NCI-H128 (cell line): Measurements from ENCODE around the gene CRIP3.

ENCODE experiments used
- DNase-seq: peaks from one replicate; lab custom pipeline; 2025; ENCODE audit not compliant: unreplicated experiment; lab: John Stamatoyannopoulos, UW

Gene CRIP3

DNA sequence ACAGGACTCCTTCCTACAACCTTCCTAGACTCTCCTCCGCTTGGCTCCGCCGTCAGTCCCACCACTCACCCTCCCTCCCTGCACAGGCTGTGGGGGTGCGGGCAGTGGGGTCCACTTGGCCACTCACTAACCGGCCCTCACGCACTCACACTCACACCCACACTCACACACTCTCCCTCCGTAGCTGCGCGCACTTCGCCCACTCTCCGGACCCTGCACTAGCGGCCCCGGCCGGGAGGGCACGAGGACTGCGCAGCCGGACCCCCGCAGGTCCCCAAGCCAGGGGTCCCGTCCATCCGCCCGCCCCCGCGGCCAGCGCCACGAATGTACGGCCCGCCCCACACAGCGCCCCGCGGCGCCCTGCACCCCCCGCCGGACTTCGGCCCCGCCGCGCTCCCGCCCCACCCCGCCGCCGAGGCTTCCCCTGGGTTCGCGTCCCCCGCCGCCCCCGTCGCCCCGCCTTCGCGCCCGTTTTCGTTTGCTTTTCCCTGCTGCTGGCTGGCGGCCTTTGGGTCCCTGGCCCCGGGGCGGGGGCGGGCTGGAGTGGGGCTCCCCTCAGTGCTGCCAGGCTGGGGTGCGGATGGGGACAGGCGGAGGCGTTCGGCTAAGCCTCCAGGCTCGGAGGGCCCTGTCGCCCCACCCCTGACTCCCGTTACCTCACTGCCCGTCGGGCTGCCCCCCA, 33.6 kb downstream of the CRIP3 start:
- no peak for DNase-seq

DNA sequence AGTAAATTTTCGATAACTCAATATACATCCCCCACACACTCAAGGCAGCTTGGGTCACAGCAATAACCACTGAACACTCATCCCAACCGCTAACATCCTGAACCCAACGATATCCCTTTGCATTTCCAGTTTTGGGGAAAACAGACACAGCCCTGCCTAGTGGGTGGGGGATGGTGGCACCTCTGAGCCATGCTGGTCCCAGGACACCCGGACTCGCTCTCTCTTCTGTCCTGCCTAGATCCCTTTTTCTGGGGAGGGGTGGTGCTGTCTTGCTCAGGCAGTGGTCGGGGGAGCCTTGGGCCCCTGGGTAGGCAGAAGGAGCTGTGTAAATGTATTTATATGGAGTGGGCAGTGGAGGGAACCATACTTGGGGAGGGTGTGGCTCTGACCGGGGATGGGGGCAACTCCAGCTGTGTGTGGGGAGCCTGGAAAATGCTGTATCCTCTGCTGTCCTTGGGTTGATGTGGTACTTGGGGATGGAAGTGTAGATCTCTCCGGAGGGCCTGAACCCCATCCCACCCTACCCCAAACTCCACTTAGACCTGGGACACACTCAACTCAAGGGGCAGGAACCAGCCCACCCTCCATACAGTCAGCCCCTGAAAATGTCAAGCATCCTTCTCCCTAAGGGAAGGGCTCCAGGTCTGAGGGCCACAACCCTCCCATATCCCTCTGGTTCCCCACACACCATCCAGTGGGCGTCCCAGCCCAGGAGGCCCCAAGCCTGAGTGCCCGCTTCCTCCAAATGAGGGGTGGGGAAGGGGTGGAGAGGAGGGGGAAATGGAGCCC, 34.3 kb downstream of the CRIP3 start:
- DNase-seq = no peak

DNA sequence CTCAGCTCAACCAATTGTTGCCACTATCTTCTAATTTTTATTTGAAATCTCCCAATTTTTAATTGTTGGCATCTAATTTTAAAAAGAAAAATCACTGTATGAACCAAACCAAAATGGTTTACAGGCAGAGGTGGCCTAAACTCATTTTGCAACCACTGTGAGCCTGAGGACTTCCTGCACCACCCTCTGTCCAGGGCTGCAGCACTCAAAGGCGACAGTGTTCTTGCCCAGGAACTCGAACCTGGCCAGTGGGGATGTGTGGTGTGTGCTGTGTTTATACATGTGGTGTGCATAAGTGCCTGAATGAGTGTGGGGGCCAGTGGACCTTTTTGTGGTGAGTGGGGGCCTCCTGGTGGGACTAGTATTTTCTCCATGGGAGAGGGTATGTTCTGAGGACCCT, 34.9 kb downstream of the CRIP3 start:
- DNase-seq = no peak

DNA sequence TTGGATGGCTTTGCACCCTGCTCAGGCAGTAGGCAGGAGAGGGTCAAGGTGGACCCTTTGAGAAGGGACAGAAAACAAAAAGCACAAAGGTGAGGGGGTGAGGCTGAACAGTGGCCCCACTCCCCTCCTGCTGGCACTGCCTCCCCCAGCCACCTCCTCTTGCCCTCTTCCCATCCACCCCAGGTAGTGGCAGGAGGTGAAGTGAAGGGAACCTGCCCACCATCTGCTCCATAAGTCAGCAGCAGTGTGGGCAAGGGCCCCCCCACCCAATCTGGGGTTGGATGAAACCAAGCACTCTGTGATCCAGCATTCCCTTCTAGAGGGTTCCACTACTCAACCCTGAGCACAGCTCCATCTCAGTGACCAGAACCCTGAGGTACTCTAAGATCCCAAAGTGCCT, 36.7 kb downstream of the CRIP3 start:
- no peak for DNase-seq

DNA sequence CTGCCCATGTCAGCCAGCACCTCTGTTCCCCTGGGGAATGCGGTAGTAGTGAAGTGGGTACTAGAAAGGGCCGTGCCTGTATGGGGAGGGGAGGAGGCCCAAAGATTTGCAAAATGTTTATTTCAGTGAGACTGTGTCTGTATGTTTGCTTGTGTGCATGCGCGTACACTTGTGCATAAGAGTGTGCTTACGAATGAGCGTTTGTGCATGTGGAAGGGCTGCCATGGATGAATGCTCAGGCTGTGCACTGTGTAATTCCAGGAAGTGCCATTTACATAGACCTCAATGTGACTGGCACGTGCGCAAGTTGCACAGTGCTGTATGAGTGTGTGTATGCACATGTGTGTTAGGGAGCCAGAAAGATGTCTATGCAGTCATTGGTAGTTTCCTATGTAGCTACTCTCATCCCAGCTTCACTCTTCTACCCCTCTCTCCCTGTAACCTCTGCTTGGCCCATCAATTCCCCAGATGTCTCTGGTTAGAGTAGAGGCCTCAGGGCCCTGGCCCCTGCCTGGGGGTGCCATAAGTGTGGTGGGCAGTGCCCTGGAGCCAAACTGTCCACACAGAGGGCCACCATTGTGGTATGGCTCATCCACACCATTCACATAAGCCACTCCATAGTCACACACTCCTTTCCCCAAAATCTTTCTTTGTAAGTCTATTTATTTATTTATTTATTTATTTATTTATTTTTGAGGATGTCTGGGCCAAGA, 37.4 kb downstream of the CRIP3 start:
- no peak for DNase-seq

DNA sequence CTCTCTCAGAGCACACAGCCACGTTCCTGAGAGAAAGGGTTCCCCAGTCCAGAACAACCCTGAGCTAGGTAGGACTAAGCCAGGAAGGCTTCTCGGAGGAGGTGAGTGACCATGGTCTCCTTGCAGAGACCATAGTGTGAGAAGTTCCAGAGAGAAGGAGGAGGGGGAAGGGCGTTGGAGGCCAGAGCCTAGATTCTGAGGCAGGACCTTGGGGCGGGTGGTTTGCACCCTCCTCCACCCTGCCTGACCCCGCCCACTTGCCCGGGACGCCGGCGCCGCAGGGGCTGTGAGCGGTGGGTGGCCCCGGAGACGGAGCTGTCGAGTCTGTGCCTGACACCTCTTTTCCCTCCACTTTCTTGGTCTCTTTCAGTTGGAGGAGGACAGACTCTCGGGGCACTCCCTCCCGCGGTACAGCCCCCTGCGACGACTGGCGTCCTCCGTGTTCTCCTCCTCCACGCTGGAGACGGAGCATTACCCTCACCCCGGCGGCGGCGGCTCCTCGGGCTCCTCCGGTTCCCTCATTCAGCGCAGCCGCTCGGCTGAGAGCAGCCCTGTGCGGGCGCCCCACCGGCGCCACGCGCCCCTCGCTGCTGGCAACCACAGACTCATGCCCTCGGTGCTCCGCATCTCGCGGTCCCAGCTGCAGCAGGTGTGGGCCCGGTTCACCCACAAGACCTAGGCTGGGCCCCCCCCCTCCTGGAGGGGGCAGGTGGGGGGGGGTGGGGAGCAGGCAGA, 39.2 kb downstream of the CRIP3 start:
- no peak for DNase-seq

DNA sequence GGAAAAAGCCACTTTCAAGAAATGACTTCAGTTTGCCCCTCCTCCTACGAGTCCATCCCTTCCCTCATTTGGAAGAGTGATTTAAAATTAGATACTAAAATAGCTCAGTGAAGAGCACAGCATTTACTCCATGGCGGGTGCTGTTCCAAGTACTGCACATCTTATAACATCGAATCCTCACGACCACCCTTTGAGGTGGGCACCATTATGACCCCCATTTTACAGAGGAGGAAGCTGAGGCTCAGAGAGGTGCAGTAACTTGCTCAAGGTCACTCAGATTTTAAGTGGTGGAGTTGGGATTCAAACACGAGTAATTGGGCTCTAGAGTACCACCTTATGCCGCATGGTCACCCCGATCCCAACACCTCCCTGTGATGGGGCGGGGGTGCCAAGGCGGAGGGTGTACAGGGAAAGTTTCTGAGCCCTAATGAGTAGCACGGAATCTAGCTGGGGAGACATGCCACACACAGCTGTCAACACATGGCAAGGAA, 39.8 kb downstream of the CRIP3 start:
- no peak for DNase-seq

DNA sequence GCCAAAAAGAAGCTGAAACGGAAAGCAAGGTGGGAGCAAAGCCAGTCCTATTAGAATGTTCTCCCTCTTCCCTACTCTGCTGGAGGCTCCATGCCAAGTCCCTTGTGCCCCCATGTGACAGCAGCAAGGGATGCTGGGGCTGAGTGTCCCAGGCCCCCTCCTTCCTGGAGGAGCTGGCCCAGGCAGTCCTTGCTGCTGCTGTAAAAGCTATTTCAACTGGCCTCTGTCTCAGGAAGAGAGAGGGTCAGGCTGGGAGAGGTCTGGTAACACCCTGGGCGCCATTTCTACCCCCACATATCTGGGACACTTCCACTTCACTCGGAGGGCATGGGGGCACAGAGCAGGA, 40.3 kb downstream of the CRIP3 start:
- no peak for DNase-seq

DNA sequence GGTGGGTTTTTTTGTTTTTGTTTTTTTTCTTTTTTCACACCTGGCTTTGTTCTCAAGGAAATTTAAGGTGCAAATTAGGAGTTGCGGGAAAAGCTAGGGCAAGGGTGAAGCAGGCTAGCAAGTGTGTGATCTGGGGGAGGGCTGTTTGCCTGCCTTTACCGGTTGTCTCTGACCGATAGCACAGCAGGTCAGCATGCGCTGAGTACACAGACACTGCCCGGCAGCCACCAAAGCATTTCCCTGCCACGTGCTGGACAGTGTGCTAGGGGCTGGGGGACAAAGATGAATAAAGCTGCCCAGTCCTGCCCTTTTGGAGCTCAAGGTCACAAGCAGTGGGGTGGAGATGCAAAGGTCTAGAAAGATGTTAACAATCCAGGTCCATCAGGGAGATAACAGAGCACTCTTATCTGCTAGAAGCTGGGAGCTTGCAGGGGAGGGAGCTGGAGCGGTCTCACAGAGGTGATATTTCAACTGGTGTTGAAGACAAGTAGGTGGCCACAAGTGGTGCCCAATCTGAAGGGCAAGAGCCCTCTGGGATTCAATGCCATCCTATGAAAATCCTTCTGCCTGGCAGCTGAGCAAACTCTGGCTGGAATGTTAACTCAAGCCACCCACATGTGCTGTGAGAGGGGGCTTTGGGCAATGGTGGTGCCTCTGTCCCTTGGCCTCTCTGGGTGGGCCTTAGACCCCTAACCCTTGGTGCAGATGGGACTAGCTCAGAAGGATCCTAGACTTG, 40.8 kb downstream of the CRIP3 start:
- no peak for DNase-seq

DNA sequence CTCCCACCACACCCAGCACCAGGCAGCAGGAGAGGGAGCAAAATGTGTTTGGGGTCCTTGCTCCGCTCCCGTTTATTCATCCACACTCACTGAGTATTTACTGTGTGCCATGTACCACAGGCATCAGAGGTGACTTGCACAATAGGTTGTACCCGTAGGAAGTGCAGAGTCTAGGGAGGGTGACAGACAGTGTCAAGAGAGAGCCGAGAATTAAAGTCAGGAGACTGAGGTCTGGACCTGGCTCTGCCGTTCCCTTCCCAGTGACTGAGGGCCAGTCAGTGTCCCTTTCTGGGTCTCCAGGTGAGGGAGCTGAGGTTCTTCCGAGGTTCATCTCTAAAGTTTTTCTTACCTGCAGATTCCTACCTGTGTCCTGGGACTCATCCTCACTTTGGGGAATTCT, 43.1 kb downstream of the CRIP3 start:
- DNase-seq = no peak

DNA sequence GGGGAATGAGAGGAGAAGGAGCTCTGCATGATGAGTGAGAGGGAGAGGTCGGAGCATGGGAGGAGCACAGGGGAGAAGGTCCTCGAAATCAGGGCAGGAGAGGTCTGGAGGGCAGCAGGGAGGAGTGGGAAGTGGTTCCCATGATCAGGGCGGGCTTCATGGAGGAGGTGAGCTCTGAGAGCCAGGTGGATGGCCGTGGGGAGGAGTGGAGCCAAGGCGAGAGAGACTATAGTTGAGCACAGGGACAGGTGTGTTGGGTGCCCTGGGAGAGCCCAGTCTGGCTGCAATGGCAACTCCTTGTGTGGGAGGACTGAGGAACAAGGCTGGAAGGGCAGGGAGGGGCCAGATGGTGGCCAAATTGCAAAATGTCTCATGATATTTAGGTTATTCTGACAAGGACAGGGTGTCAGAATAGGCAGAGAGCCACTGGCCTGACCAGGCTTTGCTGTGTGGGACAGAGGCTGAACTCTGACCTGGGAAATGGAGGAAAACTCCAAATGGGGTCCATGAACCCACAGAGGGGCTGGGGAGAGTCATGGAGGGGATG, 44.0 kb downstream of the CRIP3 start:
- no peak for DNase-seq

DNA sequence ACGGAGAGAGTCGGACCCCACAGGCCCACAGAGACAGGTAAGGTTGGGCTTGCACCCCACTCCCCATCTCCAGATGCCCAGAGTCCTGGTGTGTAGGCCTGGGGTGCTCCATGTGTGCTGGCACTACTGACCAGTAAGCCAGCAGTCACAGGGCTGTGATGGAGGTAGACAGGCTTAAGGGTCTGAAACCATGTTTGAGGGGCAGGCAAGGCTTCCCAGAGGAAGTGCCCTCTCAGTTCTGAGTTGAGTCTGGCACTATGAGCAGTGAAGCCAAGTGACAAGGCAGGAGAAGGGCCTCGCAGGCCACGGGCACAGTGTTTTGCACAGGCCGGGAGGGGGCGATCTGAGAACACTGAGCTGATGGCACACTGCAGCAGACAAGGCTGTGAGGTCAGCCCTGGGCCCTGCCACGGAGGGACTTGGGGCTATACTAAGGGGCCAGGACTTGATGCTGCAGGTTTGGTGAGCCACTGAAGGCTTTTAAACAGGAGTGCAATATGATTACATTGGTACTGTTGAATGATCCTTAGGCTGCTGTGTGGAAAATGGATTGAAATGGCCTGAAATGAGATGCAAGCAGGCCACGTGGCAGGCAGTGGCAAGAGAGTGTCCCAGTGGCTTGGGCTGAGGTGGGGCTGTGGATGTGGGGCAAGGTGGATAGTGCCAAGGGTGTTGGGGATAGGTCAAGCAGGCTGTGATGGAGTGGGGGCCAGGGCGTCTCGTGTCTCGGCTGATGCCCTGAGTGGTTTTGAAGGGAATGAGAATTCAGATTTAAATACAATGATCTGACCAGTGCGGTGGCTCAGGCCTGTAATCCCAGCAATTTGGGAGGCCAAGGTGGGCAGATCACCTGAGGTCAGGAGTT, 45.1 kb downstream of the CRIP3 start:
- no peak for DNase-seq

DNA sequence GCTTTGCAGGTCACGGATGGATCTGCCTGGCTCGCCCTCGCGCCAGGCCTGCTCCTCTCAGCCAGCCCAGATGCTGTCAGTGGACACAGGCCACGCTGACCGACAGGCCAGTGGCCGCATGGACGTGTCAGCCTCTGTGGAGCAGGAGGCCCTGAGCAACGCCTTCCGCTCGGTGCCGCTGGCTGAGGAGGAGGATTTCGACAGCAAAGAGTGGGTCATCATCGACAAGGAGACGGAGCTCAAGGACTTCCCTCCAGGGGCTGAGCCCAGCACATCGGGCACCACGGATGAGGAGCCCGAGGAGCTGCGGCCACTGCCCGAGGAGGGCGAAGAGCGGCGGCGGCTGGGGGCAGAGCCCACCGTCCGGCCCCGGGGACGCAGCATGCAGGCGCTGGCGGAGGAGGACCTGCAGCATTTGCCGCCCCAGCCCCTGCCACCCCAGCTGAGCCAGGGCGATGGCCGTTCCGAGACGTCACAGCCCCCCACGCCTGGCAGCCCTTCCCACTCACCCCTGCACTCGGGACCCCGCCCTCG, 45.8 kb downstream of the CRIP3 start:
- DNase-seq = no peak

DNA sequence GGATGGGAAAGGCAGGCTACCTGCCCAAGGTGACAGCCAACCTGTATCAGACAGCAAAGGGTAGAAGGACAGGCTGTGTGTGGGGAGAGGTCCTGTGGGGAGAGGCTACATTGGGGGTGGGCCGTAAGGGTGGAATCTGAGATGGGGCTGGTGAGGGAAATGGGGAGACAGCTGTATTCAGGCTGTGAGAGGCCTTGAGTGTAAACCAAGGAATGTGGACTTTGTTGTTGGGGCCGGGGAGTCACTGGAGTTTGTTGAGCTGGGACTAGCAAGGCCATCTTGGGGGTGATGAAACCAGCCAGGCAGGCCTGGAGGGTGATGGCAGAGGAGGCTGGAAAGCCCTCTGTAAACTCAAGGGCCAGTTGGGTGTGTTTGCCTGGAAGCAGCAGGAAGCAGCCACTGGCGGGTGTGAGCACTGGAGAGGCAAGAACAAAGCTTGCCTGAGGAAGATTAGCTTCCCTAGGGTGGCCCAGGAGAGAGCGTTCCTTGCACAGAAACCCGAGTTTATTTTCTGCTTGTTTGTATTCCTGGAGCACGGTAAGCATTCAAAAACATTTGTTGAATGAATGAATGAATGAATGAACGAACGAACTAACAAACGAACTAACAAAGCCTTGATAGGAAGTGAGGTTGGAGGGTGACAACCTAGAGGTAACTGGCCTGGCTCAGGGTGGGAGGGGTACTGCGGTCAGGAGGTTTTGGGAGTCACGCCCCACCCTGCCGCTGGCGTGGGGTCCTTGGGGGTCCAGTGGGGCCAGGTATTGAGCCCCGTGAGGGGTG, 46.4 kb downstream of the CRIP3 start:
- DNase-seq = no peak

DNA sequence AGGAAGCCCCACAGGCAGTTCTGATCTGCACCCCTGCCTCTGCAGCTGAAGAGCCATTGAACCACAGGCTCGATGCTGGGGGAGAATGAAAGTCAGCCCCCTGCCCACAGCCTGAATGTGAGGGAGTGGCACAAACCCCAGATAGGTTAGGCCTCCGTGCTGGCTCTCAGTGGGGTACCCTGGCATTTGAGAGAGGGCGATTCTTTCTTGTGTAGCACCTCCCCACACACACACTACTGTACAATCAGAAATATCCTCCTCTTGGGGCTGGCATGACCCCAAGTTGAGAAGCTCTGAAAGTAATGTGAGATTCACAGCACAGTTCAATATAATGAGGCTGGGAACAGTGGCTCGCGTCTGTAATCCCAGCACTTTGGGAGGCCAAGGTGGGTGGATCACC, 47.4 kb downstream of the CRIP3 start:
- DNase-seq = no peak

DNA sequence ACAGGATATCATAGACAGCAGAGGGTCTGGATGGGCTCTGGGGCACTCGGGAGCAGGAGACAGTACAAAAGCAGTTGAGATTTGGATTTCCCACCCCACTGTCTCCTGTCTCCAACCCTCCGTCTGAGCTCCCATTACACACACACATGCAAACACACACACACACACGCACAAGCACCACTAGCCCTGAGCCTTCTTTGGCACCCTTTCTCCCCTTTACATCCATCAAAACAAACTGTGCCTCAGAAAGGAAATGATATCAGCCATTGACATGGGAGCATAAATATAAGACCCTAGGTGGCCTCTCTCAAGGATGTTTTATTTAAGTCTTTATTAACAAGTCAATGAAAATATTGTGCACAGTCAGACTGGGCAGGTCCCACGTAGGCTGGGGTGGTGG, 47.8 kb downstream of the CRIP3 start:
- DNase-seq = no peak

DNA sequence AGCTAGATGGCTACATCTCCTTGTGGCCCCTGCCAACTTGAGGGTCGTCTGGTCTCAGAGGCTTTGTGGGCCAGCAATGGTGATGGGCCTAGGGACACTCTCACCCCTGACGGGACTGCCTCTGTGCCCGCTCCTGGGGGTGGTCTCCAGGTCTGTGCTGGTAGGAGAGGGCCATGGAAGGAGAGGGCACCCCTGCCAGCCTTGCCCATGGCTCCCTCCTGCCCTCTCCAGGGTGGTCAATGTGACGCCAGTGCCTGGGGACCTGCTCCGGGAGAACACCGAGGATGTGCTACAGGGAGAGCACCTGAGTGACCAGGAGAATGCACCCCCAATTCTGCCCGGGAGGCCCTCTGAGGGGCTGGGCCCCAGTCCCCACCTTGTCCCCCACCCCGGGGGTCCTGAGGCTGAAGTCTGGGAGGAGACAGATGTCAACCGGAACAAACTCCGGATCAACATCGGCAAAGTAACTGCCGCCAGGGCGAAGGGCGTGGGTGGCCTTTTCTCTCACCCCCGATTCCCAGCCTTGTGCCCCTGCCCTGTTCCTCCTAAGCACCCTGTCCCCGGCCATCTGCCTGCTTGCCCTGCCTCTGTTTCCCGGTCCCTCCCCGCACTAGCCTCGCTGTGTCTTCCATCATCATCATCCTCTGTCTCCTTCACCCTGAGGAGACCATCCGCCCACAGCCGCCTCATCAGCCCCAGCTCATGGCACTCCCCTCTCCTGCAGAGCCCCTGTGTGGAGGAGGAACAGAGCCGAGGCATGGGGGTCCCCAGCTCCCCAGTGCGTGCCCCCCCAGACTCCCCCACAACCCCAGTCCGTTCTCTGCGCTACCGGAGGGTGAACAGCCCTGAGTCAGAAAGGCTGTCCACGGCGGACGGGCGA, 49.6 kb downstream of the CRIP3 start:
- DNase-seq = no peak
